ENCODE results near the gene COX18. TPM values are rescaled to one million over a fixed set of nuclear protein-coding genes. Genes with fewer than 3 reads are reported as not detected.

Gene COX18
- total RNA-seq, 2 experiments from 2014 or later, result 5.2 to 6.3 TPM

- peak overlapping the region; percentile 95 for H3K4me3 Mint-ChIP-seq
- peaks cover 56% of the 10 kb centered on the region for H3K4me1 Mint-ChIP-seq (ENCODE audit: low read depth)
- ChIA-PET POLR2A (interaction anchor here (6.0 kb wide), 1 partner anchor 191 kb away, joined by 63 read pairs; the partner anchor contains the start of gene ANKRD17), CTCF (interaction anchor here (0.8 to 1.1 kb wide), 2 partner anchors 29 to 189 kb away, joined by 3 to 4 read pairs; no protein-coding TSS in a partner anchor)
- peaks cover 22% of the 10 kb centered on the region for H3K36me3 ChIP-seq (ENCODE audit: insufficient read depth, low read length)
- no peaks in the 10 kb centered on the region for H3K9me3 ChIP-seq (ENCODE audit: control insufficient read depth in 1 of 2, insufficient read depth in 1 of 2, low read length in 2 of 2)
- no peaks in the 10 kb centered on the region for H3K27me3 ChIP-seq (ENCODE audit: control insufficient read depth in 1 of 2, insufficient read depth in 2 of 2, low read length in 2 of 2)
- H3K27me3 Mint-ChIP-seq, result no peaks in the 10 kb centered on the region
- TF ChIP-seq, protein P1, sequence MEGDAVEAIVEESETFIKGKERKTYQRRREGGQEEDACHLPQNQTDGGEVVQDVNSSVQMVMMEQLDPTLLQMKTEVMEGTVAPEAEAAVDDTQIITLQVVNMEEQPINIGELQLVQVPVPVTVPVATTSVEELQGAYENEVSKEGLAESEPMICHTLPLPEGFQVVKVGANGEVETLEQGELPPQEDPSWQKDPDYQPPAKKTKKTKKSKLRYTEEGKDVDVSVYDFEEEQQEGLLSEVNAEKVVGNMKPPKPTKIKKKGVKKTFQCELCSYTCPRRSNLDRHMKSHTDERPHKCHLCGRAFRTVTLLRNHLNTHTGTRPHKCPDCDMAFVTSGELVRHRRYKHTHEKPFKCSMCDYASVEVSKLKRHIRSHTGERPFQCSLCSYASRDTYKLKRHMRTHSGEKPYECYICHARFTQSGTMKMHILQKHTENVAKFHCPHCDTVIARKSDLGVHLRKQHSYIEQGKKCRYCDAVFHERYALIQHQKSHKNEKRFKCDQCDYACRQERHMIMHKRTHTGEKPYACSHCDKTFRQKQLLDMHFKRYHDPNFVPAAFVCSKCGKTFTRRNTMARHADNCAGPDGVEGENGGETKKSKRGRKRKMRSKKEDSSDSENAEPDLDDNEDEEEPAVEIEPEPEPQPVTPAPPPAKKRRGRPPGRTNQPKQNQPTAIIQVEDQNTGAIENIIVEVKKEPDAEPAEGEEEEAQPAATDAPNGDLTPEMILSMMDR (IDR thresholded peaks at IDR 0.05), result no peak
- H3K27ac ChIP-seq (ENCODE audit: low read depth in 1 of 2, low read length in 2 of 2), result peak overlapping the region; percentile 96 to 99
- no peaks in the 10 kb centered on the region for H3K9me3 Mint-ChIP-seq
- DNase-seq (peak in 4 of 14 experiments; percentile 12 to 49 (median 30)), ATAC-seq (ENCODE audit: poor library complexity) (no peak)
- peak overlapping the region; percentile 99 for H3K27ac Mint-ChIP-seq
- intact Hi-C loops (cut with DNase I, micrococcal nuclease), result loop anchor here in 1 of 2 experiments (10.0 kb wide), 1 partner anchor 157 kb away; no protein-coding TSS in a partner anchor
- H3K4me1 ChIP-seq (ENCODE audit: insufficient read depth, low read length), result peaks cover 27% of the 10 kb centered on the region
- peak overlapping the region; percentile 81 for H3K4me3 ChIP-seq (ENCODE audit: low read length)
- peaks cover 53% of the 10 kb centered on the region for H3K36me3 Mint-ChIP-seq (ENCODE audit: low read depth)
Measured at GRCh38 chr4:73067971-73068394, 1.5 kb downstream of the COX18 start.

DNA sequence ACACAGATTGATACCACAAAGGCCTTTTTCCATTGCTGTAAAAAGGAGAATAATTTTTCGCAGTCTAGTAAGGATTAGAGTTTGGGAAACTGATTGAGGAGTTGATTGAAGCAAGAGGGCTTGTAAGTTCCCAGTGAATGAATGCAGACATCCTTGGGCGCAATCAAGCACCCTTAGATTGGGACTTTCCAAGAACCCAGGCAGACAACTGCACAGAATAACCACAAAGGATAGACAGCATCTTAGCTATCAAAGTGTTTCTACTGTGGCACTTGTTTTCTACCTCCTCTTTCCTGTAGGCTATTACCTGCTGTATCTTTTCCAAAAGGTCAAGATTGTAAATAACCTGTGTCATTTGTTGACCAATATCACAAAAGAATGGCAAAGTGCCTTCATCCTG is 2.6 kb downstream of the COX18 start:
- H3K27me3 Mint-ChIP-seq, result no peaks in the 10 kb centered on the region
- Histone ChIP-seq H3K9me3 (ENCODE audit: control insufficient read depth in 1 of 2, insufficient read depth in 1 of 2, low read length in 2 of 2) (no peaks in the 10 kb centered on the region), H3K27ac (ENCODE audit: low read depth in 1 of 2, low read length in 2 of 2) (peak overlapping the region; percentile 65 to 67), H3K27me3 (ENCODE audit: control insufficient read depth in 1 of 2, insufficient read depth in 2 of 2, low read length in 2 of 2) (no peaks in the 10 kb centered on the region), H3K4me3 (ENCODE audit: low read length) (no peak overlapping the region), H3K4me1 (ENCODE audit: insufficient read depth, low read length) (peaks cover 27% of the 10 kb centered on the region), H3K36me3 (ENCODE audit: insufficient read depth, low read length) (peaks cover 32% of the 10 kb centered on the region)
- CTCF ChIA-PET, result interaction anchor here (1.1 to 1.2 kb wide), 2 partner anchors 13 to 28 kb away, joined by 4 read pairs; no protein-coding TSS in a partner anchor
- ATAC-seq (ENCODE audit: poor library complexity) (peak; percentile 10), DNase-seq (peak in 8 of 14 experiments; percentile 3 to 84 (median 14))
- H3K27ac Mint-ChIP-seq, result peak overlapping the region; percentile 99
- no peaks in the 10 kb centered on the region for H3K9me3 Mint-ChIP-seq
- peak overlapping the region; percentile 12 for H3K4me3 Mint-ChIP-seq
- peaks cover 63% of the 10 kb centered on the region for H3K36me3 Mint-ChIP-seq (ENCODE audit: low read depth)
- TF ChIP-seq, protein P1 (IDR thresholded peaks at IDR 0.05), result no peak
- POLR2A ChIA-PET, result interaction anchor here (6.0 kb wide), 1 partner anchor 192 kb away, joined by 63 read pairs; the partner anchor contains the start of gene ANKRD17
- intact Hi-C loops (cut with DNase I, micrococcal nuclease), result loop anchor here in 1 of 2 experiments (10.0 kb wide), 1 partner anchor 158 kb away; no protein-coding TSS in a partner anchor
- peaks cover 56% of the 10 kb centered on the region for H3K4me1 Mint-ChIP-seq (ENCODE audit: low read depth)

GRCh38 chr4:73066445-73066844 is 3.1 kb downstream of the COX18 start:
- Histone ChIP-seq H3K9me3 (ENCODE audit: control insufficient read depth in 1 of 2, insufficient read depth in 1 of 2, low read length in 2 of 2) (no peaks in the 10 kb centered on the region), H3K4me1 (ENCODE audit: insufficient read depth, low read length) (peaks cover 27% of the 10 kb centered on the region), H3K36me3 (ENCODE audit: insufficient read depth, low read length) (peaks cover 36% of the 10 kb centered on the region), H3K27me3 (ENCODE audit: control insufficient read depth in 1 of 2, insufficient read depth in 2 of 2, low read length in 2 of 2) (no peaks in the 10 kb centered on the region), H3K4me3 (ENCODE audit: low read length) (no peak overlapping the region), H3K27ac (ENCODE audit: low read depth in 1 of 2, low read length in 2 of 2) (peak overlapping the region; percentile 65 to 67)
- Mint-ChIP-seq H3K9me3 (no peaks in the 10 kb centered on the region), H3K4me1 (ENCODE audit: low read depth) (peaks cover 56% of the 10 kb centered on the region), H3K27ac (peak overlapping the region; percentile 99), H3K27me3 (no peaks in the 10 kb centered on the region), H3K36me3 (ENCODE audit: low read depth) (peaks cover 67% of the 10 kb centered on the region), H3K4me3 (no peak overlapping the region)
- POLR2A ChIA-PET, result interaction anchor here (6.0 kb wide), 1 partner anchor 192 kb away, joined by 63 read pairs; the partner anchor contains the start of gene ANKRD17
- intact Hi-C loops (cut with DNase I, micrococcal nuclease), result loop anchor here in 1 of 2 experiments (10.0 kb wide), 1 partner anchor 158 kb away; no protein-coding TSS in a partner anchor
- ATAC-seq (ENCODE audit: poor library complexity) (no peak), DNase-seq (peak in 1 of 14 experiments; percentile 9)
- CTCF ChIA-PET, result interaction anchor here (1.2 kb wide), 1 partner anchor 13 kb away, joined by 4 read pairs; no protein-coding TSS in a partner anchor
- TF ChIP-seq, protein P1 (IDR thresholded peaks at IDR 0.05), result no peak

Data from CD4-positive, alpha-beta T cell (primary cell).